Neural progenitor cell (in vitro differentiated cells): ENCODE results near the gene TNFRSF1B. TPM values are rescaled to one million over a fixed set of nuclear protein-coding genes. Genes with fewer than 3 reads are reported as not detected.
"Not testable (repeated sequence)": the region's sequence is repeated elsewhere in the genome, so short reads cannot be mapped to it uniquely, and the experiment has no call there.

Experiments used
- DNase-seq: peaks from one replicate; pipeline ENCODE4 v3.0.0-alpha.2; 2016; ENCODE audit warnings: low spot score
- H2AFZ ChIP-seq: fragments of 200-600 bp; sonication (generic); replicated peaks from 2 replicates; pipeline ENCODE4 v1.6.1; 2016; ENCODE audit warnings: antibody characterized with exemption
- H3F3A ChIP-seq: fragments of 200-600 bp; sonication (generic); 2 replicates; pipeline ENCODE4 v1.6.1; 2016; ENCODE audit warnings: antibody characterized with exemption, low read depth
- H3K27ac ChIP-seq: fragments of 200-600 bp; sonication (generic); 2 replicates; pipeline ENCODE4 v1.5.1; 2016; ENCODE audit warnings: mild to moderate bottlenecking
- H3K27me3 ChIP-seq: fragments of 200-600 bp; sonication (generic); 2 replicates; pipeline ENCODE4 v1.6.1; 2016; ENCODE audit warnings: mild to moderate bottlenecking, moderate library complexity
- H3K36me3 ChIP-seq: fragments of 200-600 bp; sonication (generic); 2 replicates; pipeline ENCODE4 v1.5.1; 2016
- H3K4me1 ChIP-seq: fragments of 200-600 bp; sonication (generic); 2 replicates; pipeline ENCODE4 v1.6.1; 2016; ENCODE audit warnings: mixed run types
- H3K4me2 ChIP-seq: fragments of 200-600 bp; sonication (generic); 2 replicates; pipeline ENCODE4 v1.6.1; 2016
- H3K4me3 ChIP-seq: fragments of 200-600 bp; sonication (generic); 2 replicates; pipeline ENCODE4 v1.5.1; 2016
- H3K79me2 ChIP-seq: fragments of 200-600 bp; sonication (generic); 2 replicates; pipeline ENCODE4 v1.6.1; 2016; ENCODE audit warnings: low read depth
- H3K9ac ChIP-seq: fragments of 200-600 bp; sonication (generic); 2 replicates; pipeline ENCODE4 v1.6.1; 2016
- H3K9me3 ChIP-seq: fragments of 200-600 bp; sonication (generic); 2 replicates; pipeline ENCODE4 v1.5.1; 2016; ENCODE audit warnings: low read depth
- H4K20me1 ChIP-seq: fragments of 200-600 bp; sonication (generic); 2 replicates; pipeline ENCODE4 v1.6.1; 2016; ENCODE audit warnings: low read depth
- H3K27ac Mint-ChIP-seq: 3 replicates; pipeline ENCODE4 v1.8.0; 2021; ENCODE audit warnings: mixed read lengths
- H3K27me3 Mint-ChIP-seq: 2 replicates; pipeline ENCODE4 v1.8.0; 2022; ENCODE audit warnings: low read depth, mild to moderate bottlenecking, inconsistent platforms, moderate library complexity, mixed read lengths; ENCODE audit not compliant: insufficient read depth
- H3K36me3 Mint-ChIP-seq: 3 replicates; pipeline ENCODE4 v1.8.0; 2021; ENCODE audit warnings: mixed read lengths
- H3K4me1 Mint-ChIP-seq: 3 replicates; pipeline ENCODE4 v1.8.0; 2021; ENCODE audit warnings: mixed read lengths
- H3K4me3 Mint-ChIP-seq: 3 replicates; pipeline ENCODE4 v1.8.0; 2021; ENCODE audit warnings: mild to moderate bottlenecking, moderate library complexity, mixed read lengths
- H3K9me3 Mint-ChIP-seq: 3 replicates; pipeline ENCODE4 v1.8.0; 2020; ENCODE audit warnings: mixed read lengths
- CTCF ChIP-seq: fragments of 200-600 bp; sonication (generic); IDR thresholded peaks from 2 replicates; pipeline ENCODE4 v1.5.1; 2017; ENCODE audit warnings: antibody characterized with exemption, mild to moderate bottlenecking
- EZH2 ChIP-seq: fragments of 200-600 bp; sonication (generic); IDR thresholded peaks from 2 replicates; pipeline ENCODE4 v1.6.1; 2017; ENCODE audit warnings: antibody characterized with exemption, mild to moderate bottlenecking, moderate library complexity
- EZH2phosphoT487 ChIP-seq: fragments of 200-600 bp; sonication (generic); IDR thresholded peaks from 2 replicates; pipeline ENCODE4 v1.6.1; 2017; ENCODE audit warnings: antibody characterized with exemption
- total RNA-seq: library from RNA; depleted of rRNA; stranded (reverse); fragments of >200 nt; gene quantifications from 2 replicates; pipeline ENCODE4 v1.2.3, GENCODE V29; 2015; ENCODE audit warnings: low replicate concordance

Gene TNFRSF1B
- total RNA-seq, 1 donor from 2014 or later, result 0.04 TPM

DNA sequence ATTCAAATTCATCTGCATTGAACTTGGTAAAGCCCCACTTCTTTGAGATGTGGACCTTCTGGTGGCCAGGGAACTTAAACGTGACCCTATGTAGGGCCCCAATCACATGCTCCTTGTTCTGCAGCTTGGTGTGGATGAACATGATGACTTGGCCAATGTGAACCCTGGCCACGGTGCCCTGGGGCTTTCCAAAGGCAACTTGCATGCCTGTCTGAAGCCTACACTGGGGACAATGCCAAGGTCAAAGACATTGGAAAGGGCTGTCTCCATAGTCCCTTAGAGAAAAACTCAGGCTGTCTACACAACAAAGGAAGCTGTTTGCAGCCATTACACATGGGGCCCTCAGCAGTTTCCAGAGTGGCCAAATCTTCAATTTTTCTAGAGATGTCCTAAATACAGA lies 54.1 kb downstream of the TNFRSF1B start:
- H3K79me2 ChIP-seq, result no peaks in the 10 kb centered on the region
- no peaks in the 10 kb centered on the region for H4K20me1 ChIP-seq
- H3K36me3 ChIP-seq, result no peaks in the 10 kb centered on the region
- H3K27me3 ChIP-seq, result no peaks in the 10 kb centered on the region
- no peaks in the 10 kb centered on the region for H3K4me1 ChIP-seq
- H2AFZ ChIP-seq, result no peak overlapping the region
- H3K4me3 Mint-ChIP-seq, result no peak overlapping the region
- H3K36me3 Mint-ChIP-seq, result no peaks in the 10 kb centered on the region
- DNase-seq, result no peak
- no peak overlapping the region for H3K9ac ChIP-seq
- H3K27ac ChIP-seq, result no peak overlapping the region
- H3K9me3 Mint-ChIP-seq, result peaks cover 21% of the 10 kb centered on the region
- H3K27me3 Mint-ChIP-seq, result no peaks in the 10 kb centered on the region
- H3K4me3 ChIP-seq, result no peak overlapping the region
- H3K27ac Mint-ChIP-seq, result no peak overlapping the region
- H3K4me2 ChIP-seq, result no peak overlapping the region
- H3K4me1 Mint-ChIP-seq, result no peaks in the 10 kb centered on the region
- no peaks in the 10 kb centered on the region for H3F3A ChIP-seq
- H3K9me3 ChIP-seq, result no peaks in the 10 kb centered on the region
- TF ChIP-seq EZH2phosphoT487 (no peak), EZH2 (no peak), CTCF (no peak)

DNA sequence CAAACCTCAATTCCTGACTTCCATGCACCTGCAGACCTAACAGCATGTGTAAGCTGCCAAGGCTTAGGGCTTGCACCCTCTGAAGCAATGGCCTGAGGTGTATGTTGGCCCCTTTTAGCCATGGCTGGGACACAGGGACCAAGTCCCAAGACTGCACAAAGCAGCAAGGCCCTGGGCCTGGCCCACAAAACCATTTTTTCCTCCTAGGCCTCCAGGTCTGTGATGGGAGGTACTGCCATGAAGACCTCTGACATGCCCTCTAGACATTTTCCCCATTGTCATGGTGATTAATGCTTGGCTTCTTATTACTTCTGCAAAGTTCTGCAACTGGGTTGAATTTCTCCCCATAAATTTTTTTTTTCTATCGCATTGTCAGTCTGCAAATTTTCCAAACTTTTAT lies 55.9 kb downstream of the TNFRSF1B start:
- H3K27me3 Mint-ChIP-seq, H3K79me2 ChIP-seq, DNase-seq: not testable (repeated sequence)

GRCh38 chr1:12224092-12224491 lies 57.3 kb downstream of the TNFRSF1B start:
- not testable (repeated sequence) for H3K36me3 ChIP-seq, H3K4me1 ChIP-seq, H3K4me1 Mint-ChIP-seq, H3K27me3 Mint-ChIP-seq, H3F3A ChIP-seq, H3K27ac Mint-ChIP-seq, H3K36me3 Mint-ChIP-seq, H3K4me2 ChIP-seq, H3K79me2 ChIP-seq, H3K9me3 ChIP-seq, H3K4me3 ChIP-seq, H3K9ac ChIP-seq, H2AFZ ChIP-seq, H3K4me3 Mint-ChIP-seq, H4K20me1 ChIP-seq, H3K27me3 ChIP-seq, H3K27ac ChIP-seq, DNase-seq
- peaks cover 15% of the 10 kb centered on the region for H3K9me3 Mint-ChIP-seq

More for the DNA sequence above, 55.9 kb downstream of the TNFRSF1B start:
- not testable (repeated sequence) for H3K36me3 ChIP-seq, H3K27ac ChIP-seq, H3K9me3 ChIP-seq, H4K20me1 ChIP-seq, H3K4me2 ChIP-seq, H3K27ac Mint-ChIP-seq, H3K4me3 ChIP-seq, H3K4me1 Mint-ChIP-seq, H3F3A ChIP-seq, H2AFZ ChIP-seq, H3K4me1 ChIP-seq, H3K9ac ChIP-seq, H3K27me3 ChIP-seq, H3K4me3 Mint-ChIP-seq, H3K36me3 Mint-ChIP-seq
- H3K9me3 Mint-ChIP-seq, result peaks cover 15% of the 10 kb centered on the region

DNA sequence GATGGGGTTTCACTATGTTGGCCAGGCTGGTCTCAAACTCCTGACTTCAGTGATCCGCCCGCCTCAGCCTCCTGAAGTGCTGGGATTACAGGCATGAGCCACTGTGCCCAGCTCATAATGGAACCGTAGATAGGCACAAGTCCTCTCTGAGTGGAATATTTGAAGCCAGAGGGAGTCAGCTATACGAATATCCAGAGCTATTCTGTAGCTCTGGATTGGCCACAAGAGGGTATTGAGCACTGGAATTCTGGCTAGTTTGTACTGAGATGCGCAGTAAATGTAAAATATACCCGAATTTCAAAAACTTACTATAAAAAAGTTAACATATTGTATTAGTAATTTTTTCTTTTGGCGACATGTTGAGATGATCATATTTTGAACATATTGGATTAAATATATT lies 62.2 kb downstream of the TNFRSF1B start:
- Mint-ChIP-seq H3K36me3 (no peaks in the 10 kb centered on the region), H3K9me3 (peaks cover 6% of the 10 kb centered on the region), H3K27me3 (peaks cover 2% of the 10 kb centered on the region), H3K4me3 (peak overlapping the region; percentile 83), H3K27ac (no peak overlapping the region), H3K4me1 (peaks cover 9% of the 10 kb centered on the region)
- Histone ChIP-seq H3K4me1 (peaks cover 4% of the 10 kb centered on the region), H2AFZ (no peak overlapping the region), H3K9ac (no peak overlapping the region), H3K27ac (no peak overlapping the region), H3K79me2 (peaks cover 25% of the 10 kb centered on the region), H3K4me3 (no peak overlapping the region), H3K36me3 (no peaks in the 10 kb centered on the region), H3K27me3 (no peaks in the 10 kb centered on the region), H4K20me1 (peaks cover 17% of the 10 kb centered on the region), H3K4me2 (no peak overlapping the region), H3K9me3 (no peaks in the 10 kb centered on the region), H3F3A (peaks cover 4% of the 10 kb centered on the region)
- TF ChIP-seq CTCF (no peak), EZH2 (no peak), EZH2phosphoT487 (no peak)
- DNase-seq, result no peak
